ENCODE data around the gene MGA.

MGA gene

DNA sequence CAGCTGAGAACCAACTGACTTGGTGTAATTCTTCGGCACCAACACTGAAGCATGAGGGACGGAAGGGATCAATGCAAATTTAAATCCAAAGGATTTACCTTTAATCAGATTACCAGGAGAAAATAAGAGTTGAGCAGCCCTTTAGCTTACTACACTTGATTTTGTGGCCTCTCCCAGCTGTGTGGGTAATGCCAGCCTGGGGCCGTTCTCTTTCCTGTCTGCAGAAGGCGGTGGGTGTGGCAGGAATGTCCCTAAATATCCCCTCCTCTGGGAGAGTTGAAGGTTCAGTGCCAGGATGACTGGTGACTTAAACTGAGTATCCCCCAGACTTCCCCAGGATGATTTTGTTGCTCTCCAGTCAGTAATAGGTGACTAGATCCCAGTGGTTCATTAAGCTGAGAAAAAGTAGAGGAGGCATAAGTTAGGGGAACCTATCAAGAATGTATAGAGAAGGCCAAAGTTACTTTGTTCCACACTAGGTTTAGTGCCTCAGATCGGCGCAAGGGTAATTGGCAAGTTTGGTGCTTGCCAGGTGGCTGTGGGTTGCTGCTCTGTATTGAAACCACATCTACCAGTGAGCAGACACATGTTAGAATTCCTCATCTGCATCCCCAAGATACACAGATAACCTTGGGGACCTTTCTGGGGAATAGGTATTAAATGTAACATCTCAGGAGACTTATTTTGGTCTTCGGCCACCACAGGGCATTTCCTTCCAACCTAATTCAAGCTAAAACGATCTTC, 137.2 kb downstream of the MGA start:
- DNase-seq (ENCODE audit: low read depth), result no peak
- no peak overlapping the region for H3K4me3 ChIP-seq (ENCODE audit: low read depth, low read length)
- TF ChIP-seq, protein P1, sequence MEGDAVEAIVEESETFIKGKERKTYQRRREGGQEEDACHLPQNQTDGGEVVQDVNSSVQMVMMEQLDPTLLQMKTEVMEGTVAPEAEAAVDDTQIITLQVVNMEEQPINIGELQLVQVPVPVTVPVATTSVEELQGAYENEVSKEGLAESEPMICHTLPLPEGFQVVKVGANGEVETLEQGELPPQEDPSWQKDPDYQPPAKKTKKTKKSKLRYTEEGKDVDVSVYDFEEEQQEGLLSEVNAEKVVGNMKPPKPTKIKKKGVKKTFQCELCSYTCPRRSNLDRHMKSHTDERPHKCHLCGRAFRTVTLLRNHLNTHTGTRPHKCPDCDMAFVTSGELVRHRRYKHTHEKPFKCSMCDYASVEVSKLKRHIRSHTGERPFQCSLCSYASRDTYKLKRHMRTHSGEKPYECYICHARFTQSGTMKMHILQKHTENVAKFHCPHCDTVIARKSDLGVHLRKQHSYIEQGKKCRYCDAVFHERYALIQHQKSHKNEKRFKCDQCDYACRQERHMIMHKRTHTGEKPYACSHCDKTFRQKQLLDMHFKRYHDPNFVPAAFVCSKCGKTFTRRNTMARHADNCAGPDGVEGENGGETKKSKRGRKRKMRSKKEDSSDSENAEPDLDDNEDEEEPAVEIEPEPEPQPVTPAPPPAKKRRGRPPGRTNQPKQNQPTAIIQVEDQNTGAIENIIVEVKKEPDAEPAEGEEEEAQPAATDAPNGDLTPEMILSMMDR (IDR thresholded peaks at IDR 0.05; ENCODE audit: low read depth, low read length, missing control alignments), result no peak
- in situ Hi-C loops (cut with HindIII; ENCODE audit: low sequenced_read_pairs), result loop anchor here (25.0 kb wide), 1 partner anchor 90 kb away; the partner anchor contains the start of gene SPTBN5

DNA sequence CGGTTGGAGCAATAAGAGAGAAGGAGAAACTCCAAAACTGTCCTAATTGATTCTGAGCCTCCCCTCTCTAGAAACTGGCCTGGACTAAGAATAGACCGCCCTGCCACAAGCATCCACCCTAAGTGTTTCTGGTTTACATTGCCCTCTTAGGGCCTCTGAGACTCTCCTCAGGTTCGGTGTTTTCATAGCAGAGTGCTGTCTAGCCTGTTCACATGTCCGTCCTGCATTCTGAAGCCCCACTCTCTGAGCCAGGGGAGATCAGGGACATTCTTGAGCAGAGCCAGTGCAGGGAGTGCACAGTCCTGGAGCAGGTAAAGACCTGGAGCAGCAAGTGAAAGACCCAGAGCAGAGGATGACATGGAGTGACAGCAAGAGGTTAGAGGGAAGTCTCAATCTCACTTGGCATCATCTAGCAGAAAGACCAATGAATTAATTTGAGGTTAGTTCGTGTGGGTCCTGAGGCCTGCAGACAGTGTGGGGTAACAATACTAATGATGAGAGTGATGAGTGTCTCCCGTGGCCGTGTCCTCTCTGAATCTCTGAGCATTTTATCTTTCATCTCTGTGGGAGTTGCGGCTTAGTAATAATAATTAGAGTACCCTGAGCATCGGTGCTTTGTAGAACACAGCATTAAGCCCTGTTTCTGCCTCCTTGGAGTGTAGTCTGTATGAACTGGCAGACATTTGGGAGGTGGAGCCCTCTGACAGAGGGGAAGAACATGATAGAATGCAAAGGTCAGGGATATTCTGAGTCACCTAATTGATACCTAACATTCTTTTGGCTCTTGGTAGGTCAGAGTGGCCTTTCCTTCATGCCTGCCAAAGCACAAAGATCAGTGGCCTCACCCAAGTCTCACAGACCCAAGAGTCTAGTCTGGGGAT, 138.6 kb downstream of the MGA start:
- DNase-seq (ENCODE audit: low read depth), result no peak
- in situ Hi-C loops (cut with HindIII; ENCODE audit: low sequenced_read_pairs), result loop anchor here (25.0 kb wide), 1 partner anchor 88 kb away; the partner anchor contains the start of gene SPTBN5
- TF ChIP-seq, protein P1 (IDR thresholded peaks at IDR 0.05; ENCODE audit: low read depth, low read length, missing control alignments), result no peak
- no peak overlapping the region for H3K4me3 ChIP-seq (ENCODE audit: low read depth, low read length)

DNA sequence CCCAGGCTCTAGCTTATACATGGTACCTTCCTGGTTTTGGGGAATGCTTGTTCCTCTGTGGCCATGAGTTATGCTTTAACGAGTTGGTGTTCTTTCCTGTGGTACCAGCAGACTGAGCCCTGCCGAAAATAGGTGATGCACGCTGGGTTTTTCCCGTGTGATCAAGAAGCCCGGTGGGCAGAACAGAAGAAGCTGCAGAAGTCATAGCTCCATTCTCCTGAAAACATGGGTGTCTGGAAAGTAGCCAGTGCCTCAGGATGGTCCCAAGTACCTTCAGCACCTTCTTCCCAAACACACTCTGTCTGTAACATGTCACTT, 139.2 kb downstream of the MGA start:
- in situ Hi-C loops (cut with HindIII; ENCODE audit: low sequenced_read_pairs), result loop anchor here (25.0 kb wide), 1 partner anchor 88 kb away; the partner anchor contains the start of gene SPTBN5
- no peak for DNase-seq (ENCODE audit: low read depth)
- TF ChIP-seq, protein P1 (IDR thresholded peaks at IDR 0.05; ENCODE audit: low read depth, low read length, missing control alignments), result no peak
- H3K4me3 ChIP-seq (ENCODE audit: low read depth, low read length), result no peak overlapping the region

DNA sequence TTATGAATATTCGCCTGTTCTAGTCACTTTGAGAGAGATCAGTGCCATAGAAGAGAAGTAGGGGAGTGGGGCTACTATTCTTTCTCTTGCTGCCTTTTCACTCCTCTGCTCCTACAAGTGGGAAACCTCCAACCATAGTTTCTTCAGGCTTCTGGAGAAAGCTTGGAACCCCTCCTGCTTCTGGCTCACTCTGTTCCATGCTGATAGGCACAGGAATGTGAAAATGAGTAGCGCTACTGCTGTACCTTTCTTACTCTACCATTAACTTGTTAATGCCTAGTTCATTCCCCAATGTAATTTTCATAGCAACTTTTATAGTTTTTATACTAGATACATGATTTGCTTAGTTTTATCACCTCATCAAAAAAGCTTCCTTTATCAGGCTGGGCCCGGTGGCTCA, 141.0 kb downstream of the MGA start:
- in situ Hi-C loops (cut with HindIII; ENCODE audit: low sequenced_read_pairs), result no loop called here
- no peak overlapping the region for H3K4me3 ChIP-seq (ENCODE audit: low read depth, low read length)
- TF ChIP-seq, protein P1 (IDR thresholded peaks at IDR 0.05; ENCODE audit: low read depth, low read length, missing control alignments), result no peak
- no peak for DNase-seq (ENCODE audit: low read depth)

DNA sequence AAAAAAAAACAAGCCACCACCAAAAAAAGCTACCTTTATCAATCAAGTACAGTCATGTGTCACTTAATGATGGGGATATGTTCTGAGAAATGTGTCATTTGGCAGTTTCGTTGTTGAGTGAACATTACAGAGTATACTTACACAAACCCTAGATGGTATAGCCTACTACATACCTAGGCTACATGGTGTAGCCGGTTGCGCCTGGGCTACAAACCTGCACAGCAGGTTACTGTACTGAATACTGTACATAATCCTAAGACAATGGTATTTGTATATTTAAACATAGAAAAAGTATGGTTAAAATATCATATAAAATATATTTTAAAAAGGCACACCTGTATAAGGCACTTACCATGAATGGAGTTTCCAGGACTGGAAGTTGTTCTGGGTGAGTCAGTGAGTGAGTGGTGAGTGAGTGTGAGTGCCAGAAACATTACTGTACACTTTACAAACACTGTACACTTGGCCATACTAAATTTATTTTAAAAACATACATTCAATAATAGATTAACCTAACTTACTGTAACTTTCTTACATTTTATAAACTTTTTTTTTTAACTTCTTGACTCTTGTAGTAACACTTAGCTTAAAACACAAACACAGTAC, 141.7 kb downstream of the MGA start:
- TF ChIP-seq, protein P1 (IDR thresholded peaks at IDR 0.05; ENCODE audit: low read depth, low read length, missing control alignments), result no peak
- H3K4me3 ChIP-seq (ENCODE audit: low read depth, low read length), result no peak overlapping the region
- DNase-seq (ENCODE audit: low read depth), result no peak
- in situ Hi-C loops (cut with HindIII; ENCODE audit: low sequenced_read_pairs), result no loop called here

DNA sequence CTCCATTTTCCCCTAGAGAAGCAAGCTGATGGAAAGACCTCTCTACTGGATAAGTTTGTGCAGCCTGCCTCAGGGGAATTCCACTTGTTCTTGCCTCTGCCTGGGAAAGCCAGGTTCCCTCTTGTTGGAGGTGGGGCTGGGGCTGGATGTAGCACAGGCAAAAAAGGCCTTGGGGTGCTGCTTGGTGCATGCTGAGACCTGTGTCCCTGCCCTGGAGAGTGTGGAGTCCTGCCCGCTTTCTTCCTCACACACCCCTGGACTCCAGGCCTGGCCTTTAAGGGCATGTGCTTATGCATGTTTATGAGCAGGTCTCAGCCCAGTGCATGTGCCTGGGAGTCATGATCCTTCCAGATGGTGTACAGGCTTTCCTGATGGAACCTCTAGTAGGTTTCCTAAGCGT, 144.2 kb downstream of the MGA start:
- TF ChIP-seq, protein P1 (IDR thresholded peaks at IDR 0.05; ENCODE audit: low read depth, low read length, missing control alignments), result no peak
- no peak overlapping the region for H3K4me3 ChIP-seq (ENCODE audit: low read depth, low read length)
- in situ Hi-C loops (cut with HindIII; ENCODE audit: low sequenced_read_pairs), result no loop called here
- DNase-seq (ENCODE audit: low read depth), result no peak

All from astrocyte of the cerebellum (primary cell).